NCI-H446 treated with DMSO at 0.1 percent for 48 hours (cell line): ENCODE data around the gene HSPA12A.

Source experiments
- DNase-seq: peaks from one replicate; lab custom pipeline; 2025; lab: John Stamatoyannopoulos, UW

Gene HSPA12A

DNA sequence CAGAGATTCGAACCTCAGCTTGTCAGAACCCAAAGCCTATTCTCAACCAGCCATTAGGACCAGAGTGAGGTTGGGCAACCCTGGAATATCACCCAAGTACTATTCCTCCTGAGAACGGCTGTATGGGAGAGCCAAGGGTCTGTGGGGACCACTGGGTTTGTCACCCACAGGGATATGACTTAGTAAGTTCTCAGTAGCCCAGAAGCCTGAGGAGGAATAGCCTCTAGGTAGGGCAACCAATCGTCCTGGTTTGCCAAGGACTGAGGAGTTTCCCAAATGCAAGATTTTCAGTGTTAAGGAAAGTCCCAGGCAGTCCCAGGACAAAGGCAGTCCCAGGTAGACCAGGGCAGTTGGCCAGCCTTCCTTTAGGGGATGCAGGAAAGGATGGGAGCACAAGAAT lies 74.9 kb downstream of the HSPA12A start:
- no peak for DNase-seq

DNA sequence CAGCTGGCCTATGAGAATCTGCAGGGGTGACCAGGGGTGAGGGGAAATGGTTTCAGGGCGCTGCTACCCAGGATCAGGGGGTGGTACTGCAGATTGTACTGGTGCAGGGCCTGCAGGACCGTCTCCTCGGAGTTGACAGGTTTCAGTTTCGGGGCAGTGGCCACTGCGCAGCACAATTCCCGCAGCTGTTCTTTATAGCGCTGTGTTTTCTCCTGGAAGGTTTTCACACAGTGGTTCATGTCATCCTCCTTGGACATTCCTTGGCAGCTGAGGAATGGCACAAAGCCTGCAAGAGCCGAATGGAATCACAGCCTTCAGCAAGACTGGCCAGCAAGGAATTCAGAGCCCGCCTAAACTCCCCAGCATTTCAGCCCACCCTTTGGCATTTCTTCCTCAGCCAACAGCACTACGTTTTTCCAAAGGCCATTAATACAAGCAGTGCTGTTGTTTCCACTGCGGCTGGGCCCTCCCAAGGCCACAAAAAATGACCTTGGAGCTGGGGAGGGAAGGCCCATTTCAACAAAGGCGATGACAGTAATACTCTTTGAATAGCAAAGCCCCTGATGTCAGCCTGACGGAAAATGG lies 76.7 kb downstream of the HSPA12A start:
- DNase-seq, result no peak

DNA sequence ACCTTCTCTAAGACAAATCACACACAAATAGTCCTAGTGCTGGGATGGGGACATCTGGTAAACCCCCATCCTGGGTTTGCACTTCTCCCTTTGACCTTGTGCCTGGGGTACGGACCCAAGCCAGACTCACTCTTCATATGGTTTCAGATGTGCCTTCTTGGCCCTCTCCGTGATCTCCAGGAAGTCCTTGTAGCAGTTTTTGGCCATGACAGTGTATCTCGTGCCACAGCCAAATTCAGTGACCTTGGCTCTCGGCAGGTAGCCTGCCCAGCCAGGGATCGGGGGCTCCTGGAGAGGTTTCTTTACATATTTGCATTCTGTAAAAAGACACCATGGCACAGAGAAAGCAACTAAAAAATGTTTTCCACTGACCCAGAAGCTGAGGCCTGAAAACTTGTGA lies 77.7 kb downstream of the HSPA12A start:
- no peak for DNase-seq

DNA sequence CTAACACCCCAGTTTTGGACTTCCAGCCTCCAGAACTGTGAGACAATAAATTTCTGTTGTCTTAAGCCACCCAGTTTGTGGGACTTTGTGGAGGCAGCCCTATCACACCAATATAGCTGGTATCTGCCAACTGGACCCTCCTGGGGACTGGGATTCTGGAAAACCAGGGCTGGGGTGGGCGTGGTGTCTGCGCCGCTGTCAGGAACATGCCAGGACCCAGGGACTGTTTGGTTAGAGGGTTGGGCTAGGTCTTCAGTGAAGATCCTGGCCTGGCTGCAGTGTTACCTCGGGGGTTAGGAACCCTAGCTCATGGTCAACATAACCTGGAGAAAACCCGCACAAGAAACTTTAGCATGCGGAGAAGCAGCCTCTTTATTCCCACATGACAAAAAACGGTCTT lies 79.0 kb downstream of the HSPA12A start:
- no peak for DNase-seq

DNA sequence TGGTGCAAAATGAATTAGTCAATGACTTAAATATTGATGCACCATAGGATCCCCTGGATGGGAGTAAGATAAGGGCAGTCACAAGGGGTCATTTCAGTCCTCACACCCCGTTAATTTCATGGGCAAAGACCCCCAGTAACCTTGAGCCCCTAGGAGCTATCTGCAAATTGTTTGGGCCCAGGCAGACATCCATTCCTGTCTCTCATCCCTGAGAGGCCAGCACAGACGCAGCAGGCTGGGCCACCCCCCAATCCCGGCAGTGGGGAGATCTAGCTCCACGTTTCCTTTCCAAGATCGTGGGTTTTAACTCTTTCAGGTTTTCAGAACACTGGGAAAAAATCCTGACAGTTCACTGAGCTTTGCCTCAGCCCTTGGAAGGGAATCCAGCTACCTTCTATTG lies 81.5 kb downstream of the HSPA12A start:
- DNase-seq, result no peak

DNA sequence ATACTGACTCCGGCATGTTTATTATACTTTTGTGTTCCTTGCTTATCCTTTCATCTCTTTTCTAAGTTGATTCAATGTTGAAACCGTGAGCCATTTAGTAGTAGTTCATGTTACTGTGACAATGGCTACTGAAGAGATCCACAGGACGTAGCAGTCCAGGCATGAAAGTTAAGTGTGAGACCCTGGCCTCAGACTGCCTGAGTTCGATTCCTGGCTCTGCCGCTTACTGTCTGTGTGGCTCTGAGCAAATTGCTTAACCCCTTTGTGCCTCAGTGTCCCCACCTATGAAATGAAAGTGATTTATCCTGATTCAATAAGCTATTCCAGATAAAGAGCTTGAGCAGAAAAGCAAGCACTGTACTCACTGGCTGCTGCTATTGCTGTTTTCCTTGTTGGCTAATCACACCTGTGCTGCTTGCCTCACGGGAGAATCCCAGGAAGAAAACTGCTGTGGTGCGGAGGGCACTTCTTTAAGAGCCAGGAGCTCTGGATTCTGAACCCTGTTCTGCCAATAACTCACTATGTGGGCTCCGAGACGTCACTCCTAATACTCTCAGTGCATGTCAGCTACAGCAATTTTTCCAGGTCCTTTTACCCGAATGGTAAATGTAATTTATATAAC lies 83.2 kb downstream of the HSPA12A start:
- DNase-seq, result no peak

DNA sequence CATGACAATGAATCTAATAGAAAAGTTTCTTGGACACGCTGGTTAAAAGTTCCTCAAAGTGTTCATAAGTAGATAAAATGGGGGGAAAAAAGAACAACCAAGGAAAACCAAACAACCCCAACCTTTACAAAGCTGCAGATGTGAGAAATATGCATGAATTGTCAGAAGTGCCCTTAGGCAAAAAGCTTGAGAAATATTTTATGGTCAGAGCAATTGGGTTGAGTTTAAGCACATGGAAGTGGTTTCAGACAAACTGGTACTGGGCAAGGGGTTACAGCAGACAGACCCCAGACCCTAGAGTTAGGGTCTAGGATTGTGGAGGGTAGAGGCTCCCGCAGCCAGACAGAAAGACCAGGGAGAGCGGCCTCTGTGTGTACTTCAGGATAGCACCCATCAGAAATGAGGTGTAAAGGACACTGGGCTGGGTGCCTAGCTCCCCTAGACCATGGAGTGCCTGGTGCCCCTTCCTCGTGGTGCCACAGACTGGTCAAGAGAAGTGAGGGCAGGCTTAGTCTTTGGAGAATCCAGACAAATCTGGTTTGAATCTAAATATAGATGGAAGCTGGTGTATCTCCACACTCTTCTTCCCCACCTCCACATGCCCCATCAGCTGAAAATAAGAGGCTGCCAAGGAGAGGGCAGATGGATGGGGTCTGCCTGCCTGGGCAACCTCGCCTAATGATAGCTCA lies 84.4 kb downstream of the HSPA12A start:
- no peak for DNase-seq

DNA sequence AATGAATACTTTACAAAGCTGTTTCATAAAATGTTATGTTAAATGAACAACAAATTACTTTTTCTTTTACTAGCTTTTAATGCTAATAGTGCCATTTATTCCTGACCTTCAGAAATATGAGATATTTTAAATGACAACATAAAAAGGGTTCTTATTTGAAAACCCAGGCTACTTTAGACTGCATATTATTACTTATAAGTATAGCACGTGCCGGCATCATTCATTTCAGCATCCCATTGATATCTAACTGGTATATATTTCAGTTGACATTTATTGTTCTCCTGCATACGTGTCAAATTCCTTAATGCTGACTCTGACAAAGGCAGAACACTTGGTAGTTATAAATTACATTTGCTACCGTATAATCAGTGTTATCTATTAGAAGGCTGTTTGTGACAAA lies 86.3 kb downstream of the HSPA12A start:
- no peak for DNase-seq

DNA sequence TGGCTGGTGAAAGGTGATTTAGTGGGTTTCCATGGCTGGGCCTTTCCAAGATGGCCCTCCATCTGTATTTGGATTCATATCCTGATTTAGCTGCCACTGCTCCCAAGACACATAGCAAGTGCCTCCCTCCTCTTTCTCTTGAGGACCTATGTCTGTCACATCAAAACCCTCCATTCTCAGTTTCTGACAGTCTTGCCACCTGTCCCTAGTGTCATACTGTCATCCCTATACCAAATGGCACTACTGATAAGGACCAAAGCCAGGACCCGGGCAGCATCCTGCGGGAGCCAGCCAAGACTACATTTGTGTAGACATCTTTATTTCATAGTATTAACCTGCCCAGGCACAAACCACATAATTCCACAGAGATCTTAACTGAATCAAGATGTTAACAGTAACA lies 86.8 kb downstream of the HSPA12A start:
- no peak for DNase-seq

DNA sequence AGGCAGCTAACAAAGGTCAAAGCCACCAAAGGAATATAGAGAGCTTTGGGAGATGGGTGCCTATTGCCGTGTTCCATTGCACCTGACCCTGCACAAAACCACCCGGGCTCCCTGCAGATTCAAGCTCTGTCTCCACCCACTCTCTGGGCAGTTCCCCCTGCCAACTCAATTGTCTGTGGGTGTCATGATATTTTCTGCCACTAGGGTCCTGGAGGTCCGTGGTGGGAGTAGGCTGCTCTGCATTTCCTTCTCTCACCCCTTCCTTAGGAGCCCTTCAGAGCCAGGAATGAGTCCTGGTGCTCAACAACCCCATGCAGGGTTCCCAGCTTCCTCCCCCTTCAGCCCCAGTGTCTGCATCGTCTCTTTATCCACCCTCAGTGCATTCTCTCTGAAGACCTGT lies 87.5 kb downstream of the HSPA12A start:
- DNase-seq, result no peak

DNA sequence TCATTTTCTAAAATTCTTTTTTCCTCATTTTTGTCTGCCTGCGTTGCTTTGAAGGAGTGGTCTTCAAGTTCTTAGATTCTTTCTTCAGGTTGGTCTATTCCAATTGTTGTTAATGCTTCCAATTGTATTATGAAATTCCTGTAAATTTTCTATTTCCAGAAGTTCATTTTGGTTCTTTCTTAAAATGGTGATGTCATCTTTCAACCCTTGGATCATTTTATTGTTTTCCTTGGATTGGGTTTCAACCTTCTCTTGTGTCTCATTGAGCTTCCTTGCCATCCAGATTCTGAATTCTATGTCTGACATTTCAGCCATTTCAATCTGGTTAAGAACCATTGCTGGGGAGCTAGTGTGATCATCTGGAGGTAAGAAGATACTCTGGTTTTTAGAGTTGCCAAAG lies 88.5 kb downstream of the HSPA12A start:
- DNase-seq, result no peak

DNA sequence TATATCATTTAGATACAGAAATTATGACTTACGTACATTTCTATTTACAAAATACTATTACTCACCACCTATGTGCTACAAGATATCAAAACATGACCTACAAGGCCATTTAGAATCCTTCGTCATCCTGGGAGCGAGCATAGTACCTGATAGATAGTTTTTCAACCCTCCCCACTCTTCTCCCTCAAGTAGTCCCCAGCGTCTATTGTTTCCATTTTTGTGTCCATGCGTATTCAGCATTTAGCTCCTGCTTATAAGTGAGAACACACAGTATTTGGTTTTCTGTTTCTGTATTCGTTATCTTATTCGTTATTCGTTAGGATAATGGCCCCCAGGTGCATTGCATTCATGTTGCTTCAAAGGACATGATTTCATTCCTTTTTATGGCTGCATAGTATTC lies 93.5 kb downstream of the HSPA12A start:
- no peak for DNase-seq

DNA sequence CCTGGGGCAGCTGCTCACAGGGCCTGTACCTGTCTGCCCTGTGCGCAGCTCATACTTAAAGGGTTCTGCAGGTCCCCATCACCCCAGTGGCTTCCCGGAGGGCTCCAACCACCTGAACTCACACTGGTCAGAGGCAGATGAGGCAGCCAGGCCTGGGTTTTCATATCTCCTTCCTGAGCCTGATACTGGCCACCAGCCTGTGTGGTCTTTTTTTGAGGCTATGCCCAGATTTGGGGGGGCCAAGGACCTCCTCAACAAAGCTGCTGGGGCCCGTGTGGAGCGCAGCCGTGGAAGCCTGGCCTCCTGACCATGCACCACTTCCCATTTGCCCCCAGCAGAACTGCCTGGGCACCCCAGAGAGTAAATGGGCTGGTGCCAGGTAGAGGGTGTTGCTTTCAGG lies 95.9 kb downstream of the HSPA12A start:
- no peak for DNase-seq

DNA sequence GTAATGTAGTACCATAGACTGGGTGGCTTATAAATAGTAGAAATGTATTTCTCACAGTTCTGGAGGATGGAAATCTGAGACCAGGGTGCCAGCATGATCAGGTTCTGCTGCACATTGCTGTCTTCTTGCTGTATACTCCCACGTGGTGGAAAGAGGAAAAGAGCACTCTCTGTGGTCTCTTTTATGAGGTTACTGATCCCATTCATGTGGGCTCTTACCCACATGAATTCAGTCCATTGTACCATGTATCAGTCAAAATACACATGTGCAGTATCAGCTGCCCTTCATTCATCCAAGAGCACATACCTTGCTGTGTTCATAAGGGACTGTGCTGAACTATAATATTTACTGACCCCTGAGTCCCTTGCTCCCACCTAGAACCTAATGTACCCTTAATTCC lies 104.5 kb downstream of the HSPA12A start:
- DNase-seq, result no peak

DNA sequence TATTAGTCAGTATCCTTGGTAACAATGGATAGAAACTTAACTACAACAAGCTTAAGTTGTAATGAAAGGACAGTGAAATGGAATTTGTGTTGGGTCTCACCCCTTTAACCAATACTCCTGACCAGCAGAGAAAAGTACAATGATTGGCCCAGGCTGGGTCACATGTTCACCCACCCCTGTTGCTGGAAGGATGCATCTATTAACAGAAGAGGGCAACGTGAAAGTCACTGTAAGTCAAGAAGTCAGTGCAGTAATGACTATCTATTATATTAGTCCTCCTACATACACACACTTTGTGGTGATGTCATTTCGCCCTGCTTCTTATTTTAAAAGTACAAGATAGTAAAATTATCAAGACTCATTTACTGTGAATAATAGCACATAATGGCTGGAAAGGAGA lies 105.4 kb downstream of the HSPA12A start:
- no peak for DNase-seq

DNA sequence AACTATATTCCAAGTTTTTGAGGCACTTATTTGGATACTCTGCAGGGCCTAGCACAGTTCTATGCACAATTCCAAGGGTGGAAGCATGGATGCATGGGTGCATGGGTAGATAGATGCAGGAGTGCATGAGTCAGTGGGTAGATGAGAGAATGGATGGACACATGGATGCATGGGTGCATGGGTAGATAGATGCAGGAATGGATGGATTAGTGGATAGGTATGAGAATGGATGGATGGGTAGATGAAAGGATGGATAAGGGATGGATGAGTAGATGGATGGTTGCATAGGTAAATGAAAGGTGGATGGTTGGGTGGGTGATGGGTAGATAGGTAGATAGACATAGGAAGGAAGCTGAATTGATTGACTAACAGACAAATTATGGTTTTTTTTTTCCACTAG lies 106.0 kb downstream of the HSPA12A start:
- DNase-seq, result no peak

DNA sequence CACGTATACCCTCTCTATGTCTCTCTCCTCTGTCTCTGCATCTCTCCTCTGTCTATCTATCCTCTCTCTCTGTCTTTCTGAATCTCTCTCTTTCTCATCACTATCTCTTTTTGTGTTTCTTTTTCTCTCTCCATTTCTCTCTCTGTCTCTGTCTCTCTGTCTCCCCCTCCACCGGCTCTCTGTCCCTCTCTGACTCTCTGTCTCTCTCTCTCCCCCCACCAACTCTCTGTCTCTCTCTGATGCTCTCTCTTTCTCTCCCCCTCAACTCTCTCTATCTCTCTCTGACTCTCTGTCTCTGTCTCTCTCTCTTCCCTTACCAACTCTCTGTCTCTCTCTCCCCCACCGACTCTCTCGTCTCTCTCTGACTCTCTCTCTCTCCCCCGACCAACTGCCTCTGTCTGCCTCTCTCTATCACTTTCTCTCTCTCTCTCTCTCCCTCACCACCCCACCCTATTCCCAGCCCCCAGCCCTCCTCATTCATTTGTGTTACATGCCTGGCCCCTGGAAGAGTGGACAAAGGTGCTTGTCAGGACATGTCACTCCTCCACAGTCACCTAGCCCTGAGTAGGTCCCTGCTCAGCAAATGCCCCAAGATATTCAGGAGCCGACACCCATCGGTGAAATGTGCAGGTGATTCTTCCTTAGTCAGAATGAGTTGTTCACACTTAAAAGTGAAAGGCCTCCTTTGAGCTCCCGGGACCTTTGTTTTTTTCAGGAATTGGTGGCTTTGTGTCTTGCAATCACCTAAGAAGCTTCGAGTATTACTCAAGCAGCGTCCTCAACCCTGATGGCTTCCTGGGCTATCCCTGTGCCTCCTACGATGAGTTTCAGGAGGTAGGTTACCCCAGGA lies 108.0 kb downstream of the HSPA12A start:
- no peak for DNase-seq

DNA sequence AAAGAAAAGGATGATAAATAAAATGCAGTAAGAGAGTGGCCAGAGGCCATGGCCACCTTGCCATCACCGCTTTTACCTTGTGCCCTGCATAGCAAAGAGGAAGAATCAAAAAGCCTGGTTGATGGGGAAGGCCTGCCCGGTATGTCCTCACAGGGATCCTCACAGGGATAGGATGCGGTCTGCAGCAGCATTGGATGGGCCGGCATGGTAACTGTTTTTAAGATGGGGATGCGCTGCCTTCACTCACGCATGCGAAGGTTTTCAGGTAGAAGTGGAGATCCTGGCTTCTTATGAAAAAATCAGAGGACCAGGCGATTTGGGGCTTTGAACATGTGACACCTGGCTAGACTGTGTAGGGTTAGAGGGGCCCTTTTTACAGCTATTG lies 109.2 kb downstream of the HSPA12A start:
- no peak for DNase-seq

DNA sequence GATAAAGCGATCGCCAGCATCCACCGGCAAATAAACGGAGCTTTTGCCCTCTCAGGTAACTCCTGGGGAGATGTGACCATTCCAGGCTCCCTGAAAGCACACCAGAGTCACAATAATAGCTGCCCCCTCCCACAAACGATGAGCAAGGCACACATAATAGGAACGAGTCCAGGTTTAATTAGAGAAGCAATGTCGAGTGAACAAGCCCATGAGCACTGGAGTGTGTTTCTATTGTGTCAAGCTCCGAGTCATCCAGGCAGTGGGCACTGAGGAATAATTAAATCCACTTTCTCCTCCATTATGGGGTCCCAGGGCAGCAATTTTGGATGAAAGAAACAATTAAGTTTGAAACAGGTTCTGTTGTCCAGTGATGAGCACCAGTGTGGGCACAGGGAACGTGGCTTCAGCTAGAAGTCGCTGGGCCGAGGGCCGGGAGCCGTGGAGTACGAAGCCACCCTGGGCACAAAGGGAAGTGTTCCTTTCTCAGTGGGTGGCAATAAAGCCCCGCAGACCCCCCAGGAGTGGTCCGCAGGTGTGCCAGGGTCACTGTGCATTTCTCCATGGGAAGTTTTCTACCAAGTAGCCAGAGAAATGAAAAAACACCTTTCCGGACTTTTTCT lies 109.7 kb downstream of the HSPA12A start:
- no peak for DNase-seq

DNA sequence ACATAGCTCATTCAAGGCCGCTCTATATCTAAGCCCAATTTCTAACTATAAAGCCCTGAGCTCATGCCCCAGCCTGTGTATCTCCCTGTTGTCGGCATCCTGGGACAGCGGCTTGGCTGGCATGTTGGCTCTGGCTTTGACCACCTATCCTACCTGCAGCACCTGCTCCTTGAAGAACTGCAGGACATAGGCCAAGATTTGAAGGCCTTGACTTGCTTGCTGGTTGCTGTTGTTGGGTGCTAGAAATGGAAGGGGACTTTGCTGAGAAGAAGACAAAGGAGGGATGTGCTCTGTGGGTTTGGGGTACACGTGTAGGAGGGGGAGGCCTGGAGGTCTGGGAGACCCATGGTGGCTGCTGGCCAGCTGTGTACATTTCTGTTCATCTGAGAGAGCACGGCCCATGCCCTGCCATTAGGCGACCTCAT lies 110.5 kb downstream of the HSPA12A start:
- no peak for DNase-seq

DNA sequence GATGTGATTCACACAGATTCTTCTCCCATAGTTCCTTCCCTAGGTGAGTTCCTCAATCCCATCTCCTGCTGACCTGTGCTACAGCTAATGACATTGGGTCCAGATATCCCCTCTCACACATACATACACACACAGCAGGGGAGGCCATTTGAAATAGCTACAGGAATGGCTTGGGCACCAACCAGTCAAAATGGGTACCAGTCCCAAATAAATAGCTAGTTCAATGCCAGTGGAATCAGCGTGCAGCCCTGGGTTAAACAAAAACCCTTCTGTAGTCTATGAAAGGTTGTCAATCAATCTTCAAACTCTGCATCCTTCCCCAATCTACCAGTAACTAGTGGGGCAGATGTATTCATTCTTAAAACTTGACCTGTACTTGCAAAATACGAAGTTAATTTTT lies 112.3 kb downstream of the HSPA12A start:
- DNase-seq, result no peak

DNA sequence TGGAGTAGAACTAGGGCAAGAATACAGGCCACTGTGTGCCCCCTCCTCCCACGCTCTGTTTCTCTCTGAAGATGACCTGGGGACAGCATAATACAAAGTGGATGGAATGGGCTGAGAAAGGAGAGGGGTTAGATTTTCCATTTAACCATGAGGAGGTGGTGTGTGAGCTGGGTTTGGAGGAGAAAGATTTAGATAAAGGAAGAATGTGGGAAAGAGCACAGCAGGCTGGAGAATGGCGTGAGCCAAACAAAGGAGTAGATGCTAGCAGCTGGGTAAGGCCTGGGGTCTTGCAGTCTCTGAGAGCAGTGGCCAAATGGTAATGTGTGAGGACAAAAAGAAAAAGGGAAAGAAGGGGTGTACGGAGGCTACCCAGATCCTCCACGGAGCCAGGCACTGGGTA lies 113.0 kb downstream of the HSPA12A start:
- DNase-seq, result no peak
